Stimulated activated CD8-positive, alpha-beta memory T cell treated with anti-CD3 and anti-CD28 coated beads, Interleukin-2, amount 100 ng/mL, for 1 hour (primary cell): ENCODE measurements around the gene TEF.

Experiments
- DNase-seq, 2 donors: peaks; one replicate each; pipeline ENCODE4 v3.0.0-alpha.2; 2020; ENCODE audit warnings: low read depth in 2 of 2

TEF gene

GRCh38 chr22:41354979-41355378 is 26.8 kb upstream of the TEF start:
- no peak for DNase-seq

- no peak for DNase-seq
These were observed 25.8 kb upstream of the TEF start for GRCh38 chr22:41355895-41356294.

DNA sequence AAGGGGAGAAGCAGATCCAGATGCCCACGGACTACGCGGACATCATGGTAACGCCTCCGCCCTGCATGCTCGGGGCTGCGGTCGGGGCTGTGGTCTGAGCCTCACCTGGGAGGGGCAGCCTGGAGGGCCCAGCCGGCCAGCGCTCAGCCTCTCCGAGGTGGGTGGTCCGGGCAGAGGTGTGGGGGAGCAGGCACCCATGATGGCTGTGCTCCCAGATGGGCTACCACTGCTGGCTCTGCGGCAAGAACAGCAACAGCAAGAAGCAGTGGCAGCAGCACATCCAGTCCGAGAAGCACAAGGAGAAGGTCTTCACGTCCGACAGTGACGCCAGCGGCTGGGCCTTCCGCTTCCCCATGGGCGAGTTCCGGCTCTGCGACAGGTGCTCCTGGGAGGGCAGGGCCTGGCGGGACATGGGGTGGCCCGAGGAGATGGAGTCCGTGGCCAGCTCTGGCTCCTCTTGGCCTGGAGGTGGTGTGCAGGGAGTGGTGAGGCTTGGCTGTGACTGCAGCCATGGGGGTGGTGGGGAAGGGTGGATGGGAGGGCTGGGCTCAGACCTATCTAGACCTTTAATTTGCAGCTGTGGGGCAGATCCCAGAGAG is 25.2 kb upstream of the TEF start:
- DNase-seq: no peak

- no peak for DNase-seq
These were observed 24.6 kb upstream of the TEF start for GRCh38 chr22:41357191-41357590.

- no peak for DNase-seq
These were observed 22.8 kb upstream of the TEF start for GRCh38 chr22:41358927-41359326.

DNA sequence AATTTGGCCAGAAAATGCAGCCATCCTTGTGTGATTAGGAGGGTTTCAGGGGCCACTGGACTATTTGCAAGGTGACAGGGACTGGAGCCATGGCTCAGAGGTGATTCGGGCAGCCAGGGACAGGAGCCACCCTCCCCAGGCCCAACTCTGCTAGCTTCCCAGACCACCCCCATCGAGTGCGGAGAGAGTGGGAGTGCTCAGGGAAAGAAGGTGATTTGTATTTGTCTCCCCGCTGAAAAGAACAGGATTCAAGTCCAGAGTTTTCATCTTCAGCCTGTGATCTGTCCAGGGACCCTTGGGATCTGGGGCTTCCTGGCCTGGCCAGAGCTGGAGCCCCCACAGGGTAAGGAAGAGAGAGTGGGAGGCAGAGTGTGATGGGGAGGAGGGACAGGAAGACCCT is 22.4 kb upstream of the TEF start:
- DNase-seq: no peak

- DNase-seq: no peak
These were observed 21.6 kb upstream of the TEF start for GRCh38 chr22:41360126-41360525.

GRCh38 chr22:41361716-41362310 is 19.9 kb upstream of the TEF start:
- no peak for DNase-seq

- DNase-seq: no peak
These were observed 19.1 kb upstream of the TEF start for GRCh38 chr22:41362615-41363014.

DNA sequence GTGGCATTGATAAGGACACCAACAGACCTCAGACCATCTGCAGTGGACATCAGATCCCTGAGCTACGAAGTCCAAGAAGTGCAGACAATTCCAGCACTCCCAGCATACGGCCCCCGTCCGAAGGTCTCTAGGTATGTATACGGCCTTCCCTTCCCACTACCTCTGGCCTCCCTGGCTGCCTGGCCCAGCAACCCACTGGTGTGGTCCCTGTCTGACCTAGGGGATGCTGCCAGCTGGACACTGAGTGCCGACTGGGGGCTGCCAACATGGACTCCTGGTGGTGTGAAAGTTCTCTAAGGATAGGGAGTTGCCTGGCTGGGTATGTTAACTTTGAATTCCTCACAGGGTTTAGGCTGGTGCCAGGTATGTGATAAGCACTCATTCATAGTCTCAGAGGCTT is 17.5 kb upstream of the TEF start:
- no peak for DNase-seq

GRCh38 chr22:41364955-41365354 is 16.8 kb upstream of the TEF start:
- DNase-seq: no peak

DNA sequence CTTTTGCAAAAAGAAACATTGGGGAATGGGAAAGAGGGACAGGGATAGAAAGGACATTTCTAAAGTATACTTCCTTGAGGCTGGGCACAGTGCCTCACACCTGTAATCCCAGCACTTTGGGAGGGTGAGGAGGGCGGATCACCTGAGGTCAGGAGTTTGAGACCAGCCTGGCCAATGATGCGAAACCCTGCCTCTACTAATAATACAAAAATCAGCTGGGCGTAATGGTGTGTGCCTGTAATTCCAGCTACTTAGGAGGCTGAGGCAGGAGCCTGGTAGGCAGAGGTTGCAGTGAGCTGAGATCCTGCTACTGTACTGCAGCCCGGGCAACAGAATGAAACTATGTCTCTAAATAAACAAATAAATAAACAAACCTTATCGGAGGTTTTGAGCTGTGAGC is 16.3 kb upstream of the TEF start:
- DNase-seq: no peak

DNA sequence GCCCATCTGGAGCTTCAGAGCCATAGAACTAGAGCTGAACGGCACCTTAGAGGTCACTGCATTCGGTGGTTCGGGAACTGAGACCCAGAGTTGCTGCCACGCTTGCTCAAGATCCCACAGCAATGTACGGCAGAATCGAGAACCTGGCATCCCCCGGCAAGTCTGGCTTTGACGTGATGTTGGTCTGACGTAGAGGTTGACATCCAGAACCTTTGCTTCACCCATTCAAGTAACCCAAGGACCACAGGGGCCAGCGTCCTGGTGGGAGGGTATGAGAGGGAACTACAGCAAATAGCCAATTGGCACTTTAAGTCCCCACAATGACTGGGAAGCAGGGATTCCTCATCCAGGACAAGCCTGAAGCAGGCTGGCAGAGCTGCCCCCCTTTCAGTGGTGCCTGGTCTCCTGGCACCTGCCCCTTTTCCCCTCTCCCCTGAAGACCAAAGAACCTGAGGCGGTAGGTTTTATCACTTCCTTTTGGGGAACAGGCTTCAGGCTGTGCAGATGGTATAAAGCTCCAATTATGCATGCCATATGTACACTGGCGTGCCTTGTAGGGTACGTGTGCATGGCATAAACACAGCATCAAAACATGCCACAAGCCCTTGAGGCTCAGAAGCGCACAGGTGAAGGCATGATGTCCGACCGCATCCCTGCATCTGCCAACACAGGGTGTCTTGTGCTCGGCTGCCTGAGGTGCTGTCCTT is 15.3 kb upstream of the TEF start:
- DNase-seq: no peak

DNA sequence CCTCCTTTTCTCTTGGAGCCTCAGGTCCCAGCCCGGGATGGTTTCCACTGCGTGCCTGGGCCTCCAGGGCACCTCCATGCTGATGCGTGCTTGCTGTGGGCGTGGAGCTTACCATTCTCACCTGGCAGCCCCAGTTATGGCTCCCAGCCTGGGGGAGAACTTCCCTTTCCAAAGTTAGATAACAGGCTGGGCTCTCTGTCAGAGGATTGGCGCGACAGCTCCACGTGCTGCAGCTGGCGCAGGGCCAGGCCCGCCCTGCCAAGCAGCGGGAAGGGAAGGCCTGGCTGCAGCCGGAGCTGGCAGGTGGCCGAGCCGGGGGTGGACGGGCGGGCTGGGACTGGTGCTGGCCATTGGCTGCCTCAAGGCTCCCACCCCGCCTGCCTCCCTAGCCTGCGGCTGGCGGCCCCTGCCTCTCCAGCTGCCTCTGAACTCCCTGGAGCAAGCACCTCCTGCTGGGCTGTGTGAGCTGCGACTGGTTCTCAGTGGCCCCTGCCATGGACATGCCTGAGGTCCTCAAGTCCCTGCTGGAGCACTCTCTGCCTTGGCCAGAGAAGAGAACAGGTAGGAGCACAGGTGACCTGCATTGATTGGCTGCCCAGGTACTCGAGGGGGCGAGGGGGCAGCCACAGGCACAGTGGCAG is 14.6 kb upstream of the TEF start:
- no peak for DNase-seq

DNA sequence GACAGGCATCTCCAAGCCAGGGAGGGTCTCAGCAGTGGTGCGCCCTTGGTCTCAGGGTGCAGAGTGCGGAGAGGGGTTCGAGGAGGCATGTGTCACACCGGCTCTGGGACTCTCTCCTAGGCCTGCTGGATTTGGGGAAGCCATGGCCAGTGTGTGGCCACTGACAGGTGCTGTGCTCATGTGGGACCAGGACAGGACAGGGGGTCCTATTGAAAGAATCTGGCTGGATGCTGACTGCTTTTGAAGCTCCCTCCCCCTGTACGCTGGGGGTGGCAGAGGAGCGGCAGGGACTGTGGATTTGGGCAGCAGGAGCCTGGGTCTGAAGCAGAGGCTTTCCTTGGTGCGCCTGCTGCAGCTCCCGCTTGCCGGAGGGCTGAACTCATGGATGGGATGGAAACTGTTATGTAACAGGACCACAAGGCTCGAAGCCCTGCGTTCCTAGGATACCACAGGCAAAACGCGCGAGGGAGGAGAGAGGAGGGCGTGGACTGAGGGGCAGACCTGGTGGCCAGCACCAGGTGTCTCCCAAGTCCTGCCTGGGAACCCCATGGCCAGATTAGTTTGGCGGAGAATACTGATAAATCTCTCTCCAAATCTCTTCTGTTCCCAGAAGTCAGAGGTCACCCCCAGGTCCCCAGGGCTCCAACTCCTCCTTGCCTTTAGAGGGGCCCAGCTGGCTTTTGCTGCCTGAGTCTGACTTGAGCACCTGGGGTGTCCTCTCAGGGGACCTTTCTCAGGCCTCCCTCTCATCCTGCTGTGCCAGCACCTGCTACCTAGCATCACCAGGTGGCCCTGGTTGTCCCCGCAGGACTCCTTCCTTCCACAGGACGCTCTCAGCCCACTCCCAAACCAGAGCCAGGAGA is 13.8 kb upstream of the TEF start:
- DNase-seq: no peak

DNA sequence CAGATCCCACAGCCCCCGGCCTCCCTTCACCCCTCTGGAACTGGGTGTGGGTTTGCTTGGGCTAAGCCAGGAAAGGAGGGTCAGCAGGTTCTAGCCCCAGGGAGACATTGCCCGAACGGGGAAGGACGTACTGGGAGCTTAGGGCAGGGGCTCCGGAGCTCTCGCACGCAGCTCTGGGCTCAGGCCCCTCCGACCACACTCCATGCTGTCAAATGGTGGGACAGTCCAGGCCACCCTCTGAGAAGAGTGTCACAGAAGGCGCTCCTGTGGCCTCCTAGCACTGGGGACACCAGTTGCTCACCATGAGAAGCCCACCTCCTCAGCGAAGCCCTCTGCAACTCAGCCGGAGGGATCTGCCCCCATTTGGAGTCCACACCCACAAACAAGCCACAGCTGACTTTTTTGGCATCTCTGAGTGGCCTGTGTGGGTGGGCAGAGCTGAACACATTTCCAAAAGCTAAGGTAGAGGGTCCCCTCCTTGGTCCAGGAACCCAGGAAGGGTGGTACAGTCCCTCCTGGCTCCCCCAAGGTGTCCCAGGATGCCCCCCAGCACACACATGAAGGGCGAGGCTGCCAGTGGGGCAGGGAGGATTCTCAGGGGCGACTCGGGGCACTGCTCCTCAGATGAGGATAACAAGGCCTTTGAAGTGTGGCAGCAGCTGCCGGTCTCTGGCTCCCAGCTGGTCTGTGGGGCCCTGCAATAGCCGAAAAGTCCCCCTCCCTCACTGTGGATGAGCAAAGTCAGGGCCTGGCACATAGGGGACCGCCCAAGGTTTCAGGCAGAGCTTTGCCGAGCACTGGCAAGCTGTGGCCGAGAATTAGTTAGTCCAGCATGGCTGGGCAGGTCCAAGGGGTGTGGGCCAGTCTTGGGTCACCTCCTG is 13.0 kb upstream of the TEF start:
- no peak for DNase-seq

- no peak for DNase-seq
These were observed 12.4 kb upstream of the TEF start for GRCh38 chr22:41369424-41369745.

DNA sequence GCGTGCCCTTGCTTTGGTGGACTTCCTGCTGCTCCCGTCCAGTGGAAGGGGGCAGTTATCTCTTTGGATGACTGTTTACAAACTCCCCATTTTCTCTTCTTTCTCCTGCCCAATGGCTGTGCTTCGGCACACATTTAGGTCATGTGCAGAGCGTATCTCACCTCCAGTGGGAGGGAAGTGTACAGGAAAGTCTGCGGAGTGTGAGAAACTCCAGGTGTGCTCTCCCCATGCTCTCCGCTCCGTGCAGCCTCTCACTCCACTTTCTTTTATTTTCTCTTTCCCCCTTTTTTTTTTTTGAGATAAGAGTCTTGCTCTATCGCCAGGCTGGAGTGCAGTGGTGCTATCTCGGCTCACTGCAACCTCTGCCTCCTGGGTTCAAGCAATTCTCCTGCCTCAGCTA is 11.9 kb upstream of the TEF start:
- DNase-seq: no peak

DNA sequence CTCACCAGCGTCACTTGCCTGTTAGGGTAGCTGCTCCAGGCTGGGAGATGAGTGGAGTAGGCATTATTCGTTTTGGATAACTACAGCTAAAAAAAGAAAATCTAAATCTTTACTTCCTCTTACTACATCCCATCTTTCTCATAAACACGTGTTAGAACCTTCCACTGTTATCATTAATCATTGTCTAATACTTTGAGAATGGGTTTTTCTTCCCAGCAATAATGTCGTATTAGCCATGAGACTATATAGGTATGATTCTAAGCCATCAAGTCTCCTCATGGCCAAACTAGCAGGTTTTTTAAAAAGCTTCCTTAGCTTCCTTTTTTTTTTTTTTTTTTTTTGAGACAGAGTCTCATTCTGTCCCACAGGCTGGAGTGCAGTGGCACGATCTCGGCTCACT is 3.9 kb upstream of the TEF start:
- no peak for DNase-seq

DNA sequence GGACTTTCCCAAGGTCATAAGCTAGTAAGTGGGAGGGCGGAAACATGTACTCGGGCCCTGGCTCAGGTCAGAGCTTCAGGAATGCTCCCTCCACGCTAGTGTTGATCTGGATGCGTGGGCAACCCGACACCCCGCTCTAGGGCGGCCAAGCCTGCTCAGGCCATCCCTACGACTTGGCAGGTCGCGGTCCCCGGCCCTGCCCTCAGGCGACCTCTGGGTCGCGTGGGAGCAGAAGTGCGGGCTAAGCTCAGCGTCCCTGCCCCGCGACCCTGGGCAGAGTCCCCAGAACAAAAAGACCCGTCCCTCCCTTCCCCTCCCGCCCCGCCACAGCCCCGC is 781 bp upstream of the TEF start:
- no peak for DNase-seq

DNA sequence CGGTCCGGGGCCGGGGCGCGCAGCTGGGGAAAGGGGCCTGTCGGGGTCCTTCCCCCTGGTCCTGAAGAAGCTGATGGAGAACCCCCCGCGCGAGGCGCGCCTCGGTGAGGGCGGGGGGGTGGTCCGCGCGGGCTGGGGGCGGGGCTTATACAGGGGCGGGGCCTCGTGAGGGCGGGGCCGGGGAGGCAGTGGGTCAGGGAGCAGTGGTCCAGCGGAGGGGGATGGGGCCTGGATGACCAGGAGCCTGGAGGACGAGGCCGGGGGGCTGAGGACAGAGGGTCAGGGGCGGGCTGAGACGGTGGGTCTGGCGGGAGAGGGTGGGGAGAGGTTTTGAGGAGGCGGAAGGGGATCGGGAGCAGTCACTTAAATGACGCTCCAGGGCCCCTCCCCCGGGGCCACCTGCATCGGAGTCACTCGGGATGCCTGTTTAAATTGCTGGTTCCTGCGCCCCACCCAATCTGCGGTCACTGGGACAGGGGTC is 396 bp downstream of the TEF start:
- DNase-seq: peak; percentile 31 to 38
